Type B pancreatic cell (in vitro differentiated cells): ENCODE data around the gene SHC3. TPM values are rescaled to one million over a fixed set of nuclear protein-coding genes. Genes with fewer than 3 reads are reported as not detected.

ENCODE experiments used
- DNase-seq: peaks from one replicate; pipeline ENCODE4 v3.0.0; 2021; ENCODE audit warnings: mixed read lengths; ENCODE audit not compliant: unreplicated experiment; ENCODE audit errors: extremely low spot score
- H3K27ac Mint-ChIP-seq: 2 replicates; pipeline ENCODE4 v1.8.0; 2021; ENCODE audit warnings: mild to moderate bottlenecking, mixed read lengths
- H3K27me3 Mint-ChIP-seq: 2 replicates; pipeline ENCODE4 v1.8.0; 2021; ENCODE audit warnings: mixed read lengths
- H3K36me3 Mint-ChIP-seq: 2 replicates; pipeline ENCODE4 v1.8.0; 2021; ENCODE audit warnings: mixed read lengths
- H3K4me1 Mint-ChIP-seq: one replicate; pipeline ENCODE4 v1.8.0; 2021; ENCODE audit warnings: mixed read lengths; ENCODE audit not compliant: unreplicated experiment
- H3K4me3 Mint-ChIP-seq: 2 replicates; pipeline ENCODE4 v1.8.0; 2021; ENCODE audit warnings: mild to moderate bottlenecking, mixed read lengths
- H3K9me3 Mint-ChIP-seq: 2 replicates; pipeline ENCODE4 v1.8.0; 2021; ENCODE audit warnings: mixed read lengths
- total RNA-seq: library from RNA; stranded (reverse); gene quantifications from 2 replicates; pipeline ENCODE4 v1.2.1, GENCODE V29; 2021; ENCODE audit warnings: low replicate concordance
- TF ChIP-seq, protein P1 (sequence below): fragments of 200-600 bp; sonication (generic); conservative IDR thresholded peaks from 2 replicates; pipeline ENCODE4 v1.5.0; 2021; ENCODE audit warnings: antibody characterized with exemption, mild to moderate bottlenecking

Gene SHC3
- total RNA-seq, 1 donor from 2014 or later = 5.3 TPM

DNA sequence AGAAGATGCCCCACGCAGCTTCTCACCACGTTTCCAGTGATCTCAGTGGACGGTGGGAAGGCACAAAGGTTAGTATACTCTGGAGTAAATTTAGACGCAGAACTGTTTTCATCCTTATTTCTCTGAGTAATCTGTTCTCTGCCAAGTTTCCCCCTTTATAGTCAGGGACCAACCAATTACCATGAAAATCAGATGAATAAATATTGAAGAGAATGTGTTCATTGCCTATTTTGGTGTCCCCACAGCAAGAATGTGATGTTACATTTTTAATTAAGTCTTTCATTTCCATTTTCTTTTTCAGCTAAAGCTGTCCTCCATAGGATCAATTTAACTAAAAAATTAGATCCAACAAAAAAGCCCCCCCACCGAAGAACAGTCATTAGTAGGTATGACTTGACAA, 146.0 kb downstream of the SHC3 start:
- peaks cover 5% of the 10 kb centered on the region for H3K9me3 Mint-ChIP-seq
- no peak overlapping the region for H3K4me3 Mint-ChIP-seq
- H3K27me3 Mint-ChIP-seq = no peaks in the 10 kb centered on the region
- no peak for DNase-seq
- H3K36me3 Mint-ChIP-seq = no peaks in the 10 kb centered on the region
- no peaks in the 10 kb centered on the region for H3K4me1 Mint-ChIP-seq
- no peak overlapping the region for H3K27ac Mint-ChIP-seq
- TF ChIP-seq, protein P1, sequence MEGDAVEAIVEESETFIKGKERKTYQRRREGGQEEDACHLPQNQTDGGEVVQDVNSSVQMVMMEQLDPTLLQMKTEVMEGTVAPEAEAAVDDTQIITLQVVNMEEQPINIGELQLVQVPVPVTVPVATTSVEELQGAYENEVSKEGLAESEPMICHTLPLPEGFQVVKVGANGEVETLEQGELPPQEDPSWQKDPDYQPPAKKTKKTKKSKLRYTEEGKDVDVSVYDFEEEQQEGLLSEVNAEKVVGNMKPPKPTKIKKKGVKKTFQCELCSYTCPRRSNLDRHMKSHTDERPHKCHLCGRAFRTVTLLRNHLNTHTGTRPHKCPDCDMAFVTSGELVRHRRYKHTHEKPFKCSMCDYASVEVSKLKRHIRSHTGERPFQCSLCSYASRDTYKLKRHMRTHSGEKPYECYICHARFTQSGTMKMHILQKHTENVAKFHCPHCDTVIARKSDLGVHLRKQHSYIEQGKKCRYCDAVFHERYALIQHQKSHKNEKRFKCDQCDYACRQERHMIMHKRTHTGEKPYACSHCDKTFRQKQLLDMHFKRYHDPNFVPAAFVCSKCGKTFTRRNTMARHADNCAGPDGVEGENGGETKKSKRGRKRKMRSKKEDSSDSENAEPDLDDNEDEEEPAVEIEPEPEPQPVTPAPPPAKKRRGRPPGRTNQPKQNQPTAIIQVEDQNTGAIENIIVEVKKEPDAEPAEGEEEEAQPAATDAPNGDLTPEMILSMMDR = no peak

DNA sequence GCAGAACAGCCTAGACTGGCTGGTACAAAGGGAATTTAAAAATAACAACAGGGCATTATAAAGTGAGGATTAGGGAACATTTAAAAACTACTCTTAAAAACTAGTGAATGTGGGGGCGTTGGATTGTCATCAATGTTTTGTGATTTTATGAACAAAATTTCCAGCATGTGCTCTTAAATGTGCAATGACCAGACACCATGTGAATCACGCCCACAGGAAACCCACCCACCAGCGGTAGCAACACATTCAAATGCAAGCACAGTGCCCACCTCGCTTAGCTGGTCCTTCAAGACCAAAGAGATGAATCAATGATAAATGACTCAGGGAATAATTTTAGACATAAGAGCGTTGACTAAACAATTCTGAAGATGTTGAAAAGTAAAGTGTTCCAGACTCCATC, 146.4 kb downstream of the SHC3 start:
- DNase-seq = no peak
- peaks cover 5% of the 10 kb centered on the region for H3K9me3 Mint-ChIP-seq
- H3K36me3 Mint-ChIP-seq = no peaks in the 10 kb centered on the region
- H3K27me3 Mint-ChIP-seq = no peaks in the 10 kb centered on the region
- TF ChIP-seq, protein P1 = no peak
- no peak overlapping the region for H3K4me3 Mint-ChIP-seq
- H3K27ac Mint-ChIP-seq = no peak overlapping the region
- H3K4me1 Mint-ChIP-seq = no peaks in the 10 kb centered on the region

DNA sequence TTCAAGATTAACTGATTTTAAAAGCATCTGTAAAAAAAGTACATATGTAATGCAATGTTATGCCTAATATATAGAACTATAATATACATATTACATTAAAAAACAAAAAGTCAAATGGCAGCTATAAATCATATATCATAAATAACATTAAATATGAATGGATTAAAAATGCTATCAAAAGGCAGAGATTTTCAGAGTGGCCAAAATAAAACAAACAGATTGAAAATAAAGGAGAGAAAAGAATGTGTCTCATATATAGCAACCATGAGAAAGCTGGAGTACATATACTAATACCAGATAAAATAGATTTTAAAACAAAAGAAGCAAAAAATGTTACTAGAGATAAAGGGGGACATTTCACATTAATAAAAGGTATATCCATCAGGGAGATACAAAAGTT, 148.8 kb downstream of the SHC3 start:
- Mint-ChIP-seq H3K4me1 (no peaks in the 10 kb centered on the region), H3K9me3 (no peaks in the 10 kb centered on the region), H3K4me3 (no peak overlapping the region), H3K27ac (no peak overlapping the region), H3K36me3 (no peaks in the 10 kb centered on the region), H3K27me3 (no peaks in the 10 kb centered on the region)
- DNase-seq = no peak
- TF ChIP-seq, protein P1 = no peak

DNA sequence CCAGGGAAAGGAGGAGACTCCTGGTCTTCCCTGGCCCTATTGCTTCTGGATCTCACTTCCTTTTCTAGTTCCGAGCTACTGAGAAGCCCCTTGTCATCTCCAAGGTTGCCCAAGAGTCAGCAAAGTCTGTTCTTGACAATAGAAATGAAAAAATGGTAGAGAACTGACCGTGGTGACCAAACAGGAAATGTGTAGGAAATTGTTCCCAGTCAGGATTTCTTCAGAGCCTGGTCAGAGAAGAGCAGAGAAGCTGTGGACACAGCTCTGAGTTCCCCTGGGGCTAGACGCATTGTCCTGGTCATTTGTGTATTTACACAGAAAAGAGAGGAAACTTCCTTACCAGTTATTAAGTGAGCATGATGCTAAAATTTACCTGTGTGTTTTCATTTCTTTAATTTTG, 151.7 kb downstream of the SHC3 start:
- H3K27me3 Mint-ChIP-seq = no peaks in the 10 kb centered on the region
- H3K4me1 Mint-ChIP-seq = peaks cover 19% of the 10 kb centered on the region
- H3K36me3 Mint-ChIP-seq = no peaks in the 10 kb centered on the region
- H3K27ac Mint-ChIP-seq = no peak overlapping the region
- H3K9me3 Mint-ChIP-seq = no peaks in the 10 kb centered on the region
- H3K4me3 Mint-ChIP-seq = no peak overlapping the region
- TF ChIP-seq, protein P1 = no peak
- no peak for DNase-seq

DNA sequence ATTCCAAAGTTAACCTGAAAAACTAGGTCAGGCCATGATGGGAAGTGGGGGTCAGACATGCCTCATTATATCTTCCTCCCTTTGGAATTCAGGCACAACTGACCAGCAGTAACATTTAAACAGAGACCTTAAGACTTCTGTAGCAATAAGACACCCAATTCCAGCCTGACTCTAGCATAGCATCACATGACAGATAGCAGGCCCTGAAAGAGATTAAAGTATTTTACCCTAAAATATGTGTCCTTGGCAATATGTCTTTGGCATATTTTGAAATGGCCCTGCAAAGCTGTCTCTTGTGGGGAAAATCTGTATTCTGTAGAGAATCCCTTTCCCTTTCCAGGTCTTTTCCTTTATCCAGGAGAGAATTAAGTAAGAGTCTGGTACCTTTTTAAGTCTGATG, 153.1 kb downstream of the SHC3 start:
- H3K36me3 Mint-ChIP-seq = no peaks in the 10 kb centered on the region
- H3K27me3 Mint-ChIP-seq = no peaks in the 10 kb centered on the region
- peaks cover 28% of the 10 kb centered on the region for H3K4me1 Mint-ChIP-seq
- DNase-seq = no peak
- peaks cover 4% of the 10 kb centered on the region for H3K9me3 Mint-ChIP-seq
- TF ChIP-seq, protein P1 = no peak
- H3K4me3 Mint-ChIP-seq = no peak overlapping the region
- peak overlapping the region; percentile 61 for H3K27ac Mint-ChIP-seq

DNA sequence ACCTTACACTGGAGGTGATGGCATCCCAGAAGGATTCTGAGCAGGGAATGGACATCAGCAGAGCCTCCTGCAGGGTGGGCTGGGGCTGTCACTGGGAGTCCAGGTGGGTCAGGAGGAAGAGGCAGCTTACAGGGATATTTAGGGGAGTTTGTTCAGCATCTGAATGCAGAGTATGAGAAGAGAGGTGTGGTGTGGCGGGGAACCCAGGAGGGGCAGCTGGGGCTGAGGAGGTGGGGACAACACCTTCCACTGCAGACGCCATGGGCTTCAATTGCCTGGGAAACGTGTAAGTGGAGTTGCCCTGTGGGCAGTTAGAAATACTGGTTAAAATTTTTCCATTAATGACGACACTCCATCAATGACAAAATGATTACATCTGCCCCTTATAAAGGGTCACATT, 153.9 kb downstream of the SHC3 start:
- Mint-ChIP-seq H3K27me3 (no peaks in the 10 kb centered on the region), H3K4me3 (no peak overlapping the region), H3K4me1 (peaks cover 28% of the 10 kb centered on the region), H3K36me3 (no peaks in the 10 kb centered on the region), H3K9me3 (peaks cover 4% of the 10 kb centered on the region), H3K27ac (peak overlapping the region; percentile 61)
- DNase-seq = no peak
- TF ChIP-seq, protein P1 = no peak
